ENCODE data around the gene SETD7.

Gene SETD7

DNA sequence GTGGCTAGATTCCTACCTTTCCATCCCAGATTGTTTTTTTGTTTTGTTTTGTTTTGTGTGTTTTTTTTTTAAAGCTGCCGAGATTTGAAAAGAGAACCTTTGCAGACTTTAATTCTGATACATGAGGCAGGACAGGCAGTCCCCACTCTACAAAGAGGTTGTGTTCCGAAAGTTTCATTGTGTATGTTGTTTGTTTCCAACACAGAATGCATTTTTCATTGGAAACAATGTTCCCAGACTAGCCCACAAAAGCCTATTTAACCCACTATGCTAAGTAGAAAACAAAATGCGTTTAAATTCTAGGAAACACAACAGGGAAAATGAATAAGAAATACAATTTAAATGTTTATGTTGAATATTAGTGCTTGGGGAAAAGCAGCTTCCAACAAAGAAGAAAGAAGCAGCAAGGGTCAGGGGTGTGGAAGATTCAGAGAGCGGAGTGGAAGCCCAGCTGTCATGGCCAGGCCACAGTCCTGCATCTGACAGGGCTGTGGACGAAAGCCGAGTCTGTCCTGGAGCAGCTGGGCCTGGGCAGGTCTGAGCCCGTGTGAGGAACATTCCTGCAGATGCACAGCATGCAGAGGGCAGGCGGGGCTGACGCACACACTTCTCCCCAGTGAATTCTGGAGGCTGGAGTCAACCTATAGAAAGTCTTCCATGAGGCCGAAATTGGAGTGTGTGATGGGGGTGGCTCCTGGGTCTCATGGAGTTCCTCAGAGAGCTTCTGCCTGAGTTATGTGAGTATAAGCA is 12.4 kb upstream of the SETD7 start:
- DNase-seq: no peak

DNA sequence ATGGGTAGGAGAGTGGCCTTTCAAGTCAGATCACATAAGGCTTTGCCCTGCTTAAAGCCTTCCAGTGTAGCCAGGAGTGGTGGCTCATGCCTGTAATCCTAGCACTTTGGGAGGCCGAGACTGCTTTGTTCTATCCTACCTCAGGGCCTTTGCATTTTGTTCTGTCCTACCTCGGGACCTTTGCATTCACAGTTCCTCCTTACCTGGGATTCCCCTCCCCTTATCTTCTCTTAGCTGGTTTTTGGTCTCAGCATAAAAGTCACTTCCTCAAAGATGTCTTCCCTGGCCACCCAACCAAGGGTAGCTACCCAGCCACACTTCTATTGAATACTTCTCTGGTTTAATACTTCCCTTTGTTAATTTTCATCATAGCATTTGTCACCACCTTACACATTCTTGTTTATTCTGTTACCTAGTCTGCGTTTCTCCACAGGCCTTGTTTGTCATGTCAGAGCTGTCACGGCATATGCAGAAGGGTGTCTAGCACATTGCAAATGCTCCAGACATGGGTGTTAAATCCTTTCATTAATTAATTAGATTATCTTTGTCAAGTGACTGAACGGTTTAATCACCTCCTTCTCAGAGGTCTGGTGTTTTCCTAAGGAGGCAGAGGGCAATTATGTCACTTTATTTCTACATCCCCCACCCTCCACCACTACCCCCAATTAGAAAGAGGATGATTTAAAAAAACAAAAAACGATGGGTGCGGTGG is 11.3 kb upstream of the SETD7 start:
- DNase-seq: no peak

- DNase-seq: peak; percentile 14
Measured at GRCh38 chr4:139564502-139564901, 8.5 kb upstream of the SETD7 start.

GRCh38 chr4:139563515-139563914 is 7.5 kb upstream of the SETD7 start:
- no peak for DNase-seq

DNA sequence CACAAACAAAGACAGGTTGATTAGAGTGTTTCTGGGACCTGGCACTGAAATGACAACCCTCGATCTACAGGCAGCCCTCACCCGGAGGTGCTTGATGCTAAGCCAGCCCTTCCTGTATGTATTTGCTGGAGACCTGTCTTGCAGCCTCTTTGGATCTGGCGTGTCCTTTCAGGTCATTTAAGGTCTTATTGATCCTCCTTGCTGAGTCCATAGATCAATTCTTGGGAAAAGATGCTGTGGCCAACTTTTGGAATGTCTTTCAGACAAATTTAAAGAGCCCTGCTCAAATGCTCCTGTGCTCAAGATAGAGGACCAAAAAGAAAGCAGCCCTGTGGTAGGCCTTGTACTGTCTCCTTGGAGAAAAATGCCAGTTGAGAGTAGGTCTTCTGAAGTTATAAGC is 6.8 kb upstream of the SETD7 start:
- DNase-seq: no peak

GRCh38 chr4:139562067-139562684 is 6.2 kb upstream of the SETD7 start:
- no peak for DNase-seq

DNA sequence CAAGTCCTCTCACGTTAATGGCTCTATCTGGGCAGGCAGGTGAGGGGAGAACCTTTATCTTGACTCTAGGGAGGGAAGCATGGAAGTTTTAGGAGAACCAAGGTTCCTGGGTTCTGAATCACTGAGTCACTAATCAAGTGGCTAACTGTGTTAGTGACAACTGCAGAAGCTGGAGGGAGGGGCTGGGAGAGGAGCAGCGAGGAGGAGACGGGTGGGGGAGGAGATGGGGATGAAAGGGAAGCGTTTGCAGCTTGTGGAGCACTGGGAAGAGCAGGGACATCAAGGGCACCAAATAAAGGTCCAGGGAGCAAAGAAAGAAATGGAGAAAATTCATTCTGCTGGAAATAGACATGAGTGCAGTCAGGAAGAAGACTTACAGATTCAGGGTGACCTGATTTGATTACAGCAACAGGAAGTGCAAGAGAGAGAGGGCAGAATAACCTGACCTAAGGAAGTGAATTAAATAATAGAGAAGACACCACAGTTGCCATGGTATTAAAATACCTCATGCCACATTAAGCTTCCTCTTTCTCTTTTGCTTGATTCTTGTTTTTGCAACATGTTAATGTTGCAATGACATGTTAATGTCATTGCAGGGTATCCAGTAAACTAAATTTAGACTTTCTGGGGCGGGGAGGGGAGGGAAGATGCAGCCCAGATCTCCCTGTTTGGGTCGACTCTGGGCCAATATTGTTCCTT is 4.5 kb upstream of the SETD7 start:
- DNase-seq: peak; percentile 72

- no peak for DNase-seq
Measured at GRCh38 chr4:139559687-139560086, 3.7 kb upstream of the SETD7 start.

DNA sequence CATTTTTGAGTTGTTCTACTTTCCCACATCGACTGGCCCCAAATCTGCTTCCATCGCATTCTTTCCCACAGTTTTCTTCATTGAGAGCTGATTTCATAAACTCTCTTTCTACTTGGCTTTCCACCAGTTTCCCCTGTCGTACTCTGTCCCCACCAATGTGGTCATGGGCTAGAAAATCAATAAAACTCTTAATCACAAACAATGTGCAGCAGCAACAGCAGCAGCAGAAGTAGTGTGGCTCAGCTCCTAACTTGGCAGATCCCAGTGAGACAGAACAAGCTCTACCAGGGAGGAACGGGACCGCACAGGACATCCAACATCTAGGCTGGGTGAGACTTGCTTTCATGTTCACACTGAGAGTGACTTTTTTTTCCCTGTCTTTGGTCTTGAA is 3.1 kb upstream of the SETD7 start:
- no peak for DNase-seq

DNA sequence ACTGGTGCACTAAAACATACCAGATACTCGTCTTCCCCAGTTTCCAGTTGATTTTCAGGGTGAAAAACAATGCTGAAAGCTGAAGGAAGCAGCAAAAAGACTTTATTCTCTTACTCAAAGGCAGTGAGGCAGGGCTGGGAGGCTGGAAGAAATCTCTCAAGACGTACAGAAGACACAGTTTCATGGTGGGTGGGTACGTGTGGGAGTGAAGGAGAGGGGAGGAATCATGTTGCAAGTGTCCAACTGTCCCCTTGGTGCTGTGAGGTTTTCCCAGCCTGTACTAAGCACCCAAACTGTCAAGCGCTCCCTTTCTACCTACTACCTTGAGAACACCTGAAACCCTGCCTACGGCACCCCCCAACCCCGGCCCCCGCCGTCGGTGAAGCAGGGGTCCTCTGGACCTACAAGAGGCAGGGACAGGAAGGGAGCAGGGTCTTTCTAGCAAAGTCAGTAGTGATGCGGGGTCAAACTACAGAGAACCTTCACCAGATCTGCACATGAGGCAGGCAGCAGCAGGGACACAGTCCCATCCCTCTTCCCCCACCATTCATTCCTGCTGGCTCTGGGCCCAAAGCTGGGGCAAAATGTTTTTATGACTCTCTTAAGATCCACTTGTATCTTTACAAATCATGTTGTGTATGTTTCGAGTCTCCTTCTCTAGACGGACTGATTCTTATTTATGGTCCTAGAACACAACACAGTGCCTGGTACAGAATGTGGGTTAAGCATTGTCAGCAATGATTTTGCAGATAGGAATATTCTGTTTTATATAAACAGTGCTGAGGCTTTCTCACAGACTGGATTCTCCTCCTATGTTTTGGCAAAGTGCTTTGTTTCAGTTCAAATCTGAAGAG is 2.4 kb upstream of the SETD7 start:
- no peak for DNase-seq

DNA sequence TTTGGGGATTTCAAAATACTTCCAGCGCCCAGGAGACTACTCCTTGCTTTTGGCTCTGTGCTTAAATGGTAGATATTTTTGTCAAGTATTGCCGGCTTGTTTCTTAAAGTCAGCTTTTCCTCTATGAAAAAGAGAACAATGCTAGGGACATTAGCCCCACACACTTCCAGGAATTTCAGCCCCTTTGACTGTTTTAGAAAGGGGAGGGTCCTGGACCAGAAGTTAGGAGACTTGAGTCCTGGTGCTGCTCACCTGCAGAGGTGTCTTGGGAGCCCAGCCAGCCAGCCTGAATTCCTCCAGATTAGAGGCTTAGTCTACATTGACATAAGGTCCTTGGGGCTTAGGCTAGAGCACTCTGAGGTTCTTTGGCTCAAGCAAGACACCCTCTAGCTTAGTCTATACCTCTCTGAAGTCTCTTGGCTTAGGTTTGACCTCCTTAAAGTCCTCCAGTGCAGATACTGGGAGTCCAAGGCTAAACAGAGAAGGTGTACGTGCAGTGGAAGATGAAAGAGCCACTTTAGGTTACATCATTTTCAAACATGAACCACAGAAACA is 1.6 kb upstream of the SETD7 start:
- no peak for DNase-seq

DNA sequence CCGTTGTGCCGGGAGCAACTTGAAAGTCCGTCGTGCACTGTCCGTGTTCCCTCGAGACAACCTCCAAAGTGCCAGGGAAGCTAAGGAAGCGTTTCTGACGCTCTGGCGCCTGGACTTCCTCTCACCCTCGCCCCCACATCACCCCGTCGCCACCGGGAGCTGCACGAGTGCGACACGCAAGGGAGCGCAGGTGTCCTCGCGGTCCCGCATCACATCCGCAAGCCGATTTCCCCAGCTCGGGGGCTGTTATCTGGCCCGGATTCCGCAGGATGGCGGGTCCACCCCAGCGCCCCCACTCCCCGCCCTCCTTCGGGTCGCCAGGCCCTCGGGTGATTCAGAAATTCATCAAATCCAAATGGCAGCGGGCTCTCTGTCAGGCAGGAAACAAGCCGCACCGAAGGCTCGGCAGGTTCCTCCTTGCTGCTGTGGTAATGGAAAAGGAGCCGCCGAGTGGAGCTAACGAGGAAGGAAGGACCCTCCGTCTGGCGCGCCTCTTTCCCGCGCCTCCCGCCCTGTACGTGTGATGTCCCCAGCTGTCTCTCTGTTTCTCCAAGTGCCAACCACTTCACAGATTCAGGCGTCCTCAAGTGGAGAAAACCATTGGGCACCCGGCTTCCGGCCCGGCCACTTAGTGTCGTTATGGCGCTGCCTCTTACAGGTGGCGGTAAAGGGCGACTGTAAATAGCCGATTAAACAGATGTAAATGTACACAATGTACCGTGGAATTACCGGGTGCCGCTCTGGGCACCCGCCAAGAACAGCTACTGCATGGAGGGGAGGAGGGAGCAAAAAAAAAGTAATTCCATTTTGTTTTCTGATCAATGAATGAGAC is 921 bp upstream of the SETD7 start:
- DNase-seq: peak; percentile 73

- DNase-seq: no peak
Measured at GRCh38 chr4:139555705-139556070, 331 bp downstream of the SETD7 start.

DNA sequence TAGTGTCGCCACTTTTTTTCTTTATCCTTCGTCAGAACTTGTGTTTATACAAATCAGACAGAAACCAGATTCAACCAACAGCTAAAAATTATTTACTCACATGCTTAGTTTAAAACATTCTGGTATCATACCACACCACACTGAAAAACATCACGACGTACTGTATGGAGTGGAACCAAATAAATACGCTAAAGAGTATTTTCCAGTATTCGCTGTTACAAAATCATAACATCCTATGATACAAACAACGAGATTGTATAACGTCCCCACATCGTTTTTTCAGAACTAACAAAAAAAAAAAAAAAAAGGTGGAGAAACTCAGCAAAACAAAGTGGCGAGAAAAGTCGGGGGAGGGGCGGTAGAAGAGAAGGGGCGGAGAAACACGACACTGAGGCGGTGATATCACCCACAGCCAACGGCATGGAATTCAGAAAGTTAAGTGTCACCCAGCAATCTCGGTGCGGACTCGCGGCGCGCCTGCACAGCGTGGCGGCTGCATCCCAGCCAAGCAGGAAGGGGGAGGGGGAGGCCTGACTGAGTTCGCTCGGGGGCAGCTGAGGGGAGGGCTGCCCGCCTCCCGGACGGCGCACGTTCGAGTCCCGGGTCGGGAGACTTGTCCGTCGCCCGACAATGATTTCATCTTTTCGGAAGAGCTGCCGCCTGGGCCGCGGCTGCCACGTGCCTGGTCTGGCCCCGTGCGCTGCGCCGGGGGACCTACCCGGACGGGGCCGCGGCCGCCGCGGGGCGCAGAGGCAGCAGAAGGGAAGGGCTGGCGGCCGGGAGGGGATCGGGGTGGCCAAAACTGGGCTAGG is 920 bp downstream of the SETD7 start:
- peak; percentile 90 for DNase-seq

DNA sequence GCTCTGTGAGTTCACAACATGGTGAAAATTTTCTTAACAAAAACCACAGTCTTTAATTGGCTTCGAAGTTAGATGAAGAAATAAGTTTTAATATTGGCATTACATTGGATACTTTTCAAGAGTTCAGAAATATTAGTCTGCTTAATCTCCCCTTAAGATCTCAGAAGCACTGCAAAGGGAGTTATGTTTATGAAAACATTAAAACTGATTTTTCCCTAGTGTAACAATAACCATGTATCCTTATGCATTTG is 1.5 kb downstream of the SETD7 start:
- no peak for DNase-seq

DNA sequence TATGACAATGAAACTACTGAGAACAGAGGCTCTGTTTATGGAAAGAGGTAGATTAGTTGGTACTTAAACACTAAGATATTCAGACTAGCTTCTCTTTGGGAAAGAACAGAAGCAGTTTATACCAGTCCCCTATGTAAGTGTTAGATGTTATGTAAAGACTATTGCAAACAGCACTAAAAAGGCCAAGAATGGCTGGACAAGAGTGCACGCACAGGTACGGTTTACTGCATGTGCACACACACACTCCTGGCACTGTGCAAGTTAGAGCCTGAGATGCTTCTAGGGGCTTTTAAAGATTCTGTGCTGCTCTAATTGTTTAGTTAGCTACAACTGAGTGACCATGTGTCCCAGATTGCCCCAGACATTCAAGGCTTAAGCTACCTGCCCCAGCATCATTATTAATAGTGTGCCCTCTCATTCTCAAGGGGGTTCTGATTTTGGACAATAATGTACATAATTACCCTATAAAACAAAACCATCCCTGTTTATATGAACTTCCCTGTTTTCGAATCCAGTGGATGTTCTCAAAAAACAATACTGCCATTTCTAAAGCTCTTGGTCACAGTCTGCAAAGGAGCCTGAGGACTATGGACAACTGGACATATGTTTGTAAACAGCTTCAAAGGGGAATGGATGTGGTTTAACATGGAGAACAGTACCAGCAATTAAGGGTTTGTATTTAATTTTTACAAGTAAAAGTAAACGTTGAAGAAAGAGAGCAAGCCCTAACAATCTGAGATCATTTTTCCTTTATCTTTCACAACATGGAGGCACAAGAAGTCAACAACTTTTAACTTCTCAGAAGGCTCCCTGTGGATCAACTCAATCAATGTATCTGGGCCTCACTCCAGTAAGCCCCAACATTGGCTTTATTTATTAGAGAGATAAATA is 2.0 kb downstream of the SETD7 start:
- no peak for DNase-seq

GRCh38 chr4:139552517-139553307 is 3.3 kb downstream of the SETD7 start:
- DNase-seq: no peak

GRCh38 chr4:139550724-139551429 is 5.1 kb downstream of the SETD7 start:
- no peak for DNase-seq
